ENCODE measurements around the gene ACRV1.

ACRV1 gene

GRCh38 chr11:125623064-125623463, 57.6 kb downstream of the ACRV1 start:
- H3K4me3 ChIP-seq (ENCODE audit: low read depth, low read length): no peak overlapping the region
- no peak for DNase-seq (ENCODE audit: low read depth)
- no peak for TF ChIP-seq CTCF (IDR thresholded peaks at IDR 0.05; ENCODE audit: low read depth, low read length, missing control alignments)
- in situ Hi-C loops (cut with HindIII; ENCODE audit: low sequenced_read_pairs): loop anchor here (10.0 kb wide), 1 partner anchor 272 kb away; no protein-coding TSS in a partner anchor

DNA sequence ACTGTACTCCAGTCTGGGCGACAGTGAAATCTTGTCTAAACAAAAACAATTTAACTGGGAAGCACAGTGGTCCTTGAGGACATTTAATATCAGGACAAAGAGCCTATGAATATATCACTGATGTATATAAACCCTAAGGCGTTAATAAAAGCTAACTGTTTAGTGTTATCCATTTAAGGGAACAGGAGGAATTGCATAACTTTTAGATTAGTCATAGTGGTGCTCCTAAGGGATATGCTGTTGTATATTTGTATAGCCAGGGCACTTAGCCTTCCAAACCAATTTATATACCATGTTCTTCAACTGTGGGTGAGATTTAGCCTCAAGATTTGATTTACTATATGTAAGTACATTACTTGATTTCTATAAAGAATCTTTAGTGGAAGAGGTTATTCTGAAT, 58.7 kb downstream of the ACRV1 start:
- no peak for TF ChIP-seq CTCF (IDR thresholded peaks at IDR 0.05; ENCODE audit: low read depth, low read length, missing control alignments)
- no peak for DNase-seq (ENCODE audit: low read depth)

More for the DNA sequence above, 58.7 kb downstream of the ACRV1 start:
- in situ Hi-C loops (cut with HindIII; ENCODE audit: low sequenced_read_pairs): loop anchor here (10.0 kb wide), 1 partner anchor 273 kb away; no protein-coding TSS in a partner anchor
- H3K4me3 ChIP-seq (ENCODE audit: low read depth, low read length): no peak overlapping the region

All from astrocyte of the cerebellum (primary cell).